Activated T-cell treated with anti-CD3 and anti-CD28 coated beads, Interleukin-2, amount 50 U/mL, for 1 hour (primary cell): Measurements from ENCODE around the gene WDFY3.

Experiments
- DNase-seq: peaks from one replicate; pipeline ENCODE4 v3.0.0-alpha.2; 2020

Gene WDFY3

DNA sequence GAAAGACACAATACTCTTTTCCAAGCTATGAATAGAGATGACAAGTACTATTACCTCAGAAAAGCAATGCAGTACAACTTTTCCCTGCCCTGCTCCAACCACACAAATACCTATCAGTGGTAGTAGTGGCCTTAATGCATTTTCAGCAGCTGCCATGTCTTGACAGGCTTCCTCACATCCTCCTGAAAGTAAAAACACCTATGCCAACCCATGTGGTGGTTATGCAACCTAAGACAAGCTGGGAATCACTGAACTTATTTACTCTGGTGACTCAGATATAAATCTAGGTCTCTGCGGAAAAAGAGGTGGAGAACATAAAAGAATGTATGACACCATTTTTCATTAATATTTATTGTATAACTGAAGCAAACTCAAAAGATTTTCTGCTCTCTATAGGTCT lies 14.5 kb downstream of the WDFY3 start:
- no peak for DNase-seq

DNA sequence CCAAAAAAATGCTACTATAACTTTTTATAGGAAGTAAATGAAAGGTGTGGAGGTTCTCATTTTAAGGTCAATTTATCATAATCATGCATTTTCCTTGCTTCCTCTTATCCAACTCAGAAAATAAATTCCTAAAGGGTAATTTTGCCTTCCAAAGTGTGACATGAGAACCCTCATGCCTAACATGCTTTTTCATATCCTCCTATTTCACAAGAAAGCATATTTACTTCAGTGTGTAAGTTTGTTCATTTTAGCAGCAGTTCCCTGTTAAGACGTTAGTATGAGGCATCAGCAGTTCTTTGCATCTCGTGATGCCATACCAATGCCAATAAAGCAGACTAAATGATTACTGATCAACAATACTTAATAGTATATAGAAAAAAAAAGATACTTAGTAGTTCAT lies 18.4 kb downstream of the WDFY3 start:
- DNase-seq, result no peak

DNA sequence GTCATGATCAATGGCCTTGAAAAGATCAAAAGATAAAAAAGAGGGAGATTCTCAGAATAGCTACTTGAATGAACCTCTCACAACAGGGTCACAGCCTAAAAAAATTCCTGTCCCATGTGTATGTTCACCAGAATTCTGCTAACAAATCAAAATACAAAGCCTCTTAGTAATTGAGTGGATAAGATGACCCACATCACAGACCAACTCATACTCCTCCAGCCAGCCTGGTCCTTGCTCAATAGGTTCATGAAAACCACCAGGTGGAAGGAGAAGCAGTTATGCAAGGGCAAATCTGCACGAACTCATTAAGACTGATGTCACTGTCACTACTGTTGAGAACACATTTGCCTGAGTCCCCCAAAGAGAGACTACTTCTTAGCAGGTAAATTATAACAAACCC lies 21.5 kb downstream of the WDFY3 start:
- no peak for DNase-seq

DNA sequence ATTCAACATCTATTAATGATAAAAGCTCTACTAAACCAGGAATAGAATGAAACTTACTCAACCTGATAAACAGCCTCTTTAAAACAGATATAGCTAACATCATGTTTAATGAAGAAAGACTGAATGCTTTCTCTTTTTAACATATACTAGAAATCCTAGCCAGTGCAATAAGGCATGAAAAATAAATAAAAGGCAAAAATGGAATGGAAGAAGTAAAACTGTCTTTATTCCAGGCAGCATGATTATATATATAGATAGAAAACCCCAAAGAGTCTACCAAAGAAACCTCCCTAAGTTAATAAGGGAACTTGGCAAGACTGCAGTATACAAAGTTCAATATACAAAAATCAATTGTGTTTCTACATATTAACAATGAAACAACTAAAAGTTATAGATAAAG lies 25.5 kb downstream of the WDFY3 start:
- no peak for DNase-seq

DNA sequence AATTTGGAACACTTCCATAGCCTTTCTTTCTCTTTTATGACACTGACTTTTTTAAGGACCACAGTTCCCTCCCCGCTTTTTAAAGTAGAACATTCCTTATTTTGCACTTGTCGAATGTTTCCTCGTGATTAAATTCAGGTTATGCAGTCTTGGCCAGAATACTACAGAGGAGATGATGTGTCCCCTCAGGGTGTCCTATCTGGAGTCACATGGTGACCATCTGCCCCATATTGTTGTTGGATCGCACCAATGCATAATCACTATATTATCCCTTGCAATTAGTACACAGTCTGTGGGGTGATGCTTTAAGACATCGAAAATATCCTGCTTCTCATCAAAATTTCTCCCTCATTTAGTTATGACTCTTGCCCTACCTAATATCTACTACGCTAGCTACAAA lies 27.4 kb downstream of the WDFY3 start:
- no peak for DNase-seq

DNA sequence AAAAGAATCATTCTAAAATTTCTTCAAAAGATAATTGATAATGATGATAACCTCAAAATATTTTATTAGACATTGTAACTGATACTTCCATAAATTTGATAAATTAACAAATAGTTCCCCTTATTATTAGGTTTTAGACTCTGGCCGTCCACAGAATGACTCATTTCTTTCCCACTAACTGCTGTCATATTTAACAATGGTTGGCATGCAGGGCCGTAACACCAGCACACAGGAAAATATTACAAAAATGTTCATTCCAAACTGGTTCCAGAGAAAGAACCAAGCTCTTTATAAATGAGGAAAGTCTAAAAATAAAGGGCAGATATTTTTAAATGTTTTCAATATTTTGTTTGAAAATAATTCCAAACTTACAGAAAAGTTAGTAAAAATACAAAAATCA lies 28.2 kb downstream of the WDFY3 start:
- DNase-seq, result no peak

DNA sequence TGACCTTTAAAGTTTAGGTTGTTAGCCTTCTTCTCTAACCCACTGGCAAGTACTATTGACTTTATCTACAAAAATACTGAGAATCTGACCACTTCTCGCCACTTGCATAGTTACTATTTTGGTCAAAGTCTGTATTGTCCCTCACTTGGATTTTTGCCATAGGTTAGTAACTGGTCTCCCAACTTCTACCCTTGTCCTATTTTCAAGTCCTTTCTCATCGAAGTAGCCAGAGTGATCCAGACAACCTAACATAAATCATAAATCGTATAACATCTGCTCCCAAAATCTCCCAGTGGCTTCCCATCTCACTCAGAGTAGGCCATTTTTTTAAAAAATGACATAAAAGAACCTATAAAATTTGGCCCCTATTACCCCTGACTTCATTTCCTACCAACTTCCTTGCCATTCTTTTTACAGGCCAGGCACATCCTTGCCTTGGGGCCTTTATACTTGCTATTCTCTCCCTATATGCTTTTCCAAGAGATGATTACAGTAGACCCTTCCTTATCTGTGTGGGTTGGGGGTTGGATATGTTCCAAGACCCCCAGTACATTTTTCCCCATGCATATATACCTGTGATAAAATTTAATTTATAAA lies 29.0 kb downstream of the WDFY3 start:
- DNase-seq, result no peak

DNA sequence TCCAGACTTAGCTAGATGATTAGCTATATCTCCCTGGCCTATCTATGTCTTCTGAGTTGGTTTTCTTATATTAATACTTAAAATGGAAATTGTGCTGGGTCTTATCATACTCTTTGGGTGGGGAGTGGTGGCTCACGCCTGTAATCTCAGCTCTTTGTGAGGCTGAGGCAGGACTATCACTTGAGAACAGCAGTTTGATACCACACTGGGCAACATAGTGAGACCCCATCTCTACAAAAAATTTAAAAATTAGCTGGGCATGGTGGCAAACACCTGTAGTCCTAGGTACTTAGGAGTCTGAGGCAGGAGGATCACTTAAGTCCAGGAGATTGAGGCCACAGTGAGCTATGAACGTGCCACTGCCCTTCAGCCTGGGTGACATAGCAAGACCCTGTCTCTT lies 30.4 kb downstream of the WDFY3 start:
- DNase-seq, result no peak

DNA sequence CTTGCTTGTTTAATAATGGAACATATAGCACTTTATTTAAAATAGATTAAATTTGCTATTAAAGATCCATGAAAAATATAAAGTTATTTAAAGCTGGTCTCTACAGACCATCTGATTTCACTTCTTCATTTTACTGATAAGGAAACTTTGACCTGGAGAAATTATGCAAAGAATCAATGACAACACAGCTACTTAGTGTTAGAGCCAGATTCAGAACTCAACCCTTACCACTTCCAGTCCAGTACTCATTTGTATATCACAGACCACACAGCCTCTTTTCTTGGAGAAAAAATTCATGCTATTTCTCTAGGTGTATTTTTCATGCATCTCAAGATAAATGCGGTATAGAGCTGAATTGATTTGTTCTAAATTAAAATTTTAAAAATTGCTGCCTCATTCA lies 34.0 kb downstream of the WDFY3 start:
- DNase-seq, result no peak

- no peak for DNase-seq
Measured at GRCh38 chr4:84931961-84932360, 34.5 kb downstream of the WDFY3 start.

DNA sequence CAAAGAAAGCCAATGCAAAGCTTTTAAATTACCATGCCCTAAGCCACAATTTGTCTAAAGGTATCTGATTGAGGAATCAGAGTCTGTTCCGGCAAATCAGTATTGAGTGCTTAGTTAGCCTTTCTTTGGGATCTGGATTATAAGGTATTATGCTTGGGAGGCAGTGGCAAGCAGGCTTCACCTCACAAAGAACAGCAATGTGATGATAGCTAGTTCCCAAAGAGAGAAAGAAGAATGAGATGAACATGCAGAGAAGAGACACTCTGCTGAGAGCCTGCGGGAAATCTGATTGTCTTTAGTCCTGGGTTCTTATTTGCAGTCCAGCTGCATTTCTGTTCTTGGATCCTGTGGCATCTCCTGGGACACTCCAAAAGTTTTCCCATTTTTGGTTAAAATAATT lies 35.2 kb downstream of the WDFY3 start:
- no peak for DNase-seq

DNA sequence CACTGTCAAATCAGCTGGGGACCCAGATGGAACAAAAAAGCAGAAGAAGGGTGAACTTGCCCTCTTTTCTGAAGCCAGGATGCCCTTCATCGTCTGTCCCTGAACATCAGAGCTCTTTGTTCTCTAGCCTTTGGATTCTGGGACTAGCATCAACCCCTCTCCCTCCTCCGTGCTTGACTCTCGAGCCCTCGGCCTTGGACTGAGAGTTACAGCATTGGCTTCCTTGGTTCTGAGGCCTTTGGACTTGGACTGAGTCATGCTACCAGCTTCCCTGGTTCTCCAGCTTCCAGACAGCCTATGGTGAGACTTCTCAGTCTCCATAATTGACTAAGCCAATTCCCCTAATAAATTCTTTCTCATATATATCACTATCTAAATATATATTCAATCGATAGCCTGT lies 38.4 kb downstream of the WDFY3 start:
- DNase-seq, result no peak

DNA sequence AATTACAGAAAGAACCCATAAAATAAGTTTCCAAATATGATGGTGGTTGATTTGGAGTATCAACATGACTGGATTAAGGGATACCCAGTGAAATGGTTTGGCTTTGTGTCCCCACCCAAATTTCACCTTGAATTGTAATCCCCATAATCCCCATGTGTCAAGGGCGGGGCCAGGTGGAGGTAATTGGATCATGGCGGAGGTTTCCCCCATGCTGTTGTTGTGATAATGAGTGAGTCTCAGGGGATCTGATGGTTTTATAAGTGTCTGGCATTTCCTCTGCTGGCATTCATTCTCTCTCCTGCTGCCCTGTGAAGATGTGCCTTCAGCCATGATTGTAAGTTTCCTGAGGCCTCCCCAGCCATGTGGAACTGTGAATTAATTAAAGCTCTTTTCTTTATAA lies 39.1 kb downstream of the WDFY3 start:
- no peak for DNase-seq

GRCh38 chr4:84925558-84925957 lies 40.9 kb downstream of the WDFY3 start:
- DNase-seq, result no peak

DNA sequence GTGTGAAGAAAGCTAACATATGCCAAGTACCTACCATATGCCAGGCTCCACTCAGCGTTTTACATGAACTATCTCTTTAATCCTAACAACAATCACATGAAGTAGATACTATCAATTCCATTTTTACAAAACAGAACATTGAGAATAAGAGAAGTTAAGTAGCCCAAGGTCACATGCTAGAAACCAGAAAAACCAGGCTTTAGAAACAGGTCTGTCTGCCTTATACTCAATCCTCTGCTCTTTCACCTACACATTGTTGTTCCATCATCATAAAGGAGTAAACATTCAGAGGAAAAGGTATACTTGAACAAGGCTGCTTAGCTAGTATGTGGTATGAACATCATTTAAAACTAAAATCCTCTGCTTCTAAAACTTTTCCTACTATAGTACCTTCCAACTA lies 42.1 kb downstream of the WDFY3 start:
- DNase-seq, result no peak

DNA sequence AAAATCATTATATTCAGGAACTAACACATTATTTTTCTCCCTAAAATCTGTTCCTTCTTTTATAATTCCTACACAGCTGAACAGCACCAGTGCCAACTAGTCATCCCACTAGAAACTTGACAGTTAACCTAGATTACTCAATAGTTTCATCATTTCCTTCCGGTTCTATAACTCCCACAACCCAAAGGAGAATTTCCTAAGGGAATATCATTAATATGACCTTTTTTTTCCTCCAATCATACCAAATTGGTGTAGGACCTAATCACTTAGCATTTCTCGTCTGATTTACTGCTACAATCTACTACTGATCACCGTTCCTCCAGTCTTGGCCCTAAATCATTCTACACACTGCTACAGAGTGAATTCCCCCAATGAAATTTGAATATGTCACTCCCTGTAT lies 45.9 kb downstream of the WDFY3 start:
- no peak for DNase-seq

- no peak for DNase-seq
Measured at GRCh38 chr4:84917869-84918600, 48.5 kb downstream of the WDFY3 start.

- DNase-seq, result no peak
Measured at GRCh38 chr4:84917086-84917821, 49.2 kb downstream of the WDFY3 start.

DNA sequence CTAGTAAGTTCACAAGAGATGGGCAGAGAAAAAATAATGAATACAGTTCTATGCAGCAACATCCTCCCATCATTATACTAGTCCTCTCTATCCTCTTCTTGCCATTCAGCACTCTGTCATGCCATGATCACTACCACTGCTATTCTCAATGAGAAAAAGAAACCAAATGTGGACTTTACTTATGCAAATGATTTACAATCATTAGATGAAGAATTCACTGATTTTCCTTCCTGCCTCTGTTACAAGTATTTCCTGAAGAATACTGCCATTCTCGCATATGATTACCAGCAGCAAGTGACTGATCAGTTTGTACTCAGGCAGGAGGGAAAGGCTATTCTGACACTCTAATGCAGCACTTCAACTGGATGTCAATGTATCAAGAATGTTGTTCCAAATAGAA lies 50.3 kb downstream of the WDFY3 start:
- DNase-seq, result no peak

DNA sequence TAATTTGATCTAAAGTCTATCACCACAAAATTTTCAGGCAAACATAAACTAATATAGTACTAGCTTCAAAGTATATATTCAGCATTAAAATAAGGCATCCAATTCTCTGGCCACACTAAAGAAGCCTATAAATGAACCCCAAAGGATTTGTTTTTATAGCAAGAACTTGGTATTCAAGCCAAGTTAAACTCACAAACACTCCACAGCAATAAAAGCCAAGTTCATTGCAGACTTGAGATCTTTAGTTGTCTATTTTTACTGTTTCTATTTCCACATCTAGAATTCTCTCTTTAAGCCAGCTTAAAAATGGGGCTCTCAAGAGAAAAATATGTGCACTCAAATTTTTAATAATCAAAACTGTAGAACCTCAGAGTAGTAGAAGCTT lies 51.1 kb downstream of the WDFY3 start:
- no peak for DNase-seq

DNA sequence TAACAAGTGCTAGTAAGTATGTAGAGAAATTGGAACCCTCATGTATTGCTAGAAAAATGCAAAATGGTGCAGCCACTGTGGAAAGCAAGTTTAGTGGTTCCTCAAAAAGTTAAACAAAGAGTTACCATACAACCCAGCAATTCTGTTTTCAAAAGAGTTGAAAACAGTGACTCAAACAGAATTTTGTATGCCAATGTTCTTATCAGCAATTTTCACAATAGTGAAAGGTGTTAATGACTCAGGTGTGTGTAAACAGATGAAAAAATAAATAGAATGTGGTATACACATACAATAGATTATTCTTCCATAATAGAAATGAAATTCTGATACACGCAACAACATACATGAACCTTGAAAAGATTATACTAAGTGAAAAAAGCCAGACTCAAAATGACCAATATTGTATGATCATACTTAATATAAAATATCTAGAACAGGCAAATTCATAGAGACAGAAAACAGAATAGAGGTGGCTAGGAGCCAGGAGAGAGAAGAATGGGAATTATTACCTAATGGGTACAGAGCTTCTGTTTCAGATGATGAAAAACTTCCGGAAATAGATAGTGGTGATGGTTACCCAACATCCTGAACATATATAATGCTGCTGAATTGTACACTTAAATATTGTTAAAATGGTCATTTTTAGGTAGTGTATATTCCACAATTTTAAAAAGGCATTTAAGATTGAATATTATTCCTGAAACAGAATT lies 51.6 kb downstream of the WDFY3 start:
- DNase-seq, result no peak

DNA sequence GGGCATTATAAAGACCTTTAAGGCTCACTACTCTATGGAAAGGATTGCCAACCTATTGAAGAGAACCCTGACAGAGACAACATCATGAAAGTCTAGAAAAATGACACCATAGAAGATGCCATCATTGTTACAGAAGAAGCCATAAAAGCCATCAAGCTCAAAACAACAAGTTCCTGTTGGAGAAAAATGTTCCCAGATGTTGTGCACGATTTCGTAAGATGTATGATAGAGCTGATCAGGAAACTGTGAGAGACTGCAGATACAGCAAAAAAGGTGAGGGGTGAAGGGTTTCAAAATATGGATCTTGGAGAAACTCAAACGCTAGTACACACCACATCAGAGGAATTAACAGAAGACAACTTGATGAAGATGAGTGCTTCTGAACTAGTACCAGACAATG lies 53.3 kb downstream of the WDFY3 start:
- no peak for DNase-seq

- DNase-seq, result no peak
Measured at GRCh38 chr4:84912741-84913140, 53.7 kb downstream of the WDFY3 start.

DNA sequence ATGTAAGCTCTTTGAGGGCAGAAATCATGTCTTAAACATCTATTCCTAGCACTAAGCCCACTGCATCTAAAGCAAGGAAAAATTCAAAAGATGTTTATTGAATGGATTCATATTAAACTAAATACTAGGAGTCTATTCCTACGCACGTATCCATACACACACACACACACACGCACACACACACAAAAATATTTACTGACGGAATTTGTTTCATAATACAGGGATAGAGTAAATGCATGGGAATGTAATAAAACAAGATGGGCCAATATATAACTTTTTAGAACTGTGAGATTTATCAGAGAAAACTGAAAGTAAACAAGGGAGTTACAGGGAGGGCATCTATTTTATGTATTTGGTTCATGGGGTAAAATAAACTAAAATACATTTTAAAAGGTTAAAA lies 57.6 kb downstream of the WDFY3 start:
- no peak for DNase-seq
